NCI-H526 treated with DMSO at 0.1 percent for 48 hours (cell line): ENCODE data around the gene AKR1C3.
A peak's percentile ranks its signal among the peaks of the same experiment; 100 is the strongest.
"Not testable (repeated sequence)": the region's sequence is repeated elsewhere in the genome, so short reads cannot be mapped to it uniquely, and the experiment has no call there.

ENCODE experiments used
- DNase-seq: peaks from one replicate; lab custom pipeline; 2025; lab: John Stamatoyannopoulos, UW

Gene AKR1C3

DNA sequence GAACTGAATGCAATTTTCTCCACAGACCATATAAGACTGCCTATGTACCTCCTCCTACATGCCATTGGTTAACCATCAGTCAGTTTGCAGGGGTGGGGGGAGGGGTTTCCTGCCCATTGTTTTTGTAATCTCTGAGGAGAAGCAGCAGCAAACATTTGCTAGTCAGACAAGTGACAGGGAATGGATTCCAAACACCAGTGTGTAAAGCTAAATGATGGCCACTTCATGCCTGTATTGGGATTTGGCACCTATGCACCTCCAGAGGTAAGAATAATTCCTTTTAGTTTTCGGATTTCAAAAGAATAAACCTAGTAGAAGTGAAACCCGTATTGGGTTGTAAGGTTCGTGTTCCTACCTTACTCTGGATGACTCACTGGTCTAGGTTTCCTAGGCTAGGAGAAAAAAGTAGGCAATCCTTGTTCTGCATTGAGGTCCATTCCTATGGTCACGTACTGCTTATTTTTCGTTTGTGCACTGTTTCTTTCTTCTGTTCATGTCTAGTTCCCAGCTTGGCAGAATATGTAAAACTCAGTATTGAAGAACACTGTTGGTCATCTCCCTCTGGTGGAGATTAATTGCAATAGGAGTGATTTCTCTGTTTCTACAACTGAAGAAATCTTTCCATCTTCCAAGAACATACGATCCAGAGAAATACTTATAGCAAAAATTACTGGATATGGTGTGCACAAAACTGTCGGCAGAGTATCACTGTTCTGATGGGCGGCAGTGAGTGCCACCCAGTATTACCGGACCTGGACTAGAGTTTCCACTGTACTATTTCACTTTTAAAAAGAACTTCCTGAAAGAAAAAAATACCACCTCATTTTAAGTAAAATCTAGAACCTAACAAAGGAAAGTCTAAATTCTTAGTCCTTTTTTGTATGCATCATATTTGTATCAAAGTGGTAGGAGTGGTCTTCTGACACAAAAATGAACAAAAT, at the start of gene AKR1C3:
Gene AKR1C3 (plus strand): TSS at position 150 of the 941 bp plus-strand sequence. CDS start 31 bp downstream, at position 181.
- peak; percentile 42 for DNase-seq

DNA sequence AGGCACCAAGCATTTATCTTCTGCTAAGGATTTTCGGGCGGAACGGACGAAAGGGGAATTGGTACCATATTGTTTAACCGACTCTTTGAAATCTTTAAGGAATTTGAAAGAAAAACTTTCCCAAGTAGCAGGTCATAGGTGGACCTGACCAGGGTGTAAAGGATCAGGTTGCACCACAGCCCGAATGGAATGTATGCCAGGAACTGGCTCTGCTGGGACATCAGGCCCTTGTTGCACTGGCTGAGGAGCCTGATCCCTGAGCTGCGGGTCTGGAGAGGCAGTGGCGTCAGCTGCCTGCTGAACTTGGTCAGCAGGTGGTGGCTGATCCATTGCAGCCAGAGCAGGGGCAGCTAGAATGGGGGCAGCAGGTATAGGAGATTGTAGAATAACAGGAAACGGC, 49.1 kb upstream of the AKR1C3 start:
- DNase-seq: no peak

DNA sequence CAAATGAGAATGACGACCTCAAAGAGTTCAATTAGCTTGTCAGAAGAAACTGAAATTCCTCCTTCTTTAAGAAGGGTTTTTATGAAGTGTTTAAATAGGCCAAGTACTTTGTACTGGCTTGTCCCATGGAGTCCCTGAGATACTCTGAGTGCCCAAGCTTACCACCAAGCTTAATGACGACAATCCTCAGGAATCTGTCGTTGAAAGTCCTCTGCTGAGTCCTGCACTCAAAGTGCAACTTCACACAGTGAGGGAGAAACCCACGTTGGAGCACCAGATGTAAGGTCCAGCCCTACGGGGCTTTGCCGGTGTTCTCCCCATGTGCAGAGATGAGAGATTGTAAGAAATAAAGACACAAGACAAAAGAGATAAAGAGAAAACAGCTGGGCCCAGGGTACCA, 47.8 kb upstream of the AKR1C3 start:
- no peak for DNase-seq

DNA sequence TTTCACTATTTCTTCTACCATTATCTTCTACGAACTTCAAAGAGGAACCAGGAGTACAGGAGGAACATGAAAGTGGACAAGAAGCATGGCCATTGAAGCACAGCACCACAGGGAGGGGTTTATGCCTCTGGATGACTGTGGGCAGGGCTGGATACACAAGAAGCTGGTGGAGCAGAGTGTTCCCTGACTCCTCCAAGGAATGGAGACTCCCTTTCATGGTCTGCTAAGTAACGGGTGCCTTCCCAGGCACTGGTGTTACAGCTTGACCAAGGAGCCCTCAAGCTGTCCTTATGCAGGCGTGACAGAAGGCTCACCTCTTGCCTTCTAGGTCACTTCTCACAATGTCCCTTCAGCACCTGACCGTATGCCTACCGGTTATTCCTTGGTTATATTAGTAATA, 47.2 kb upstream of the AKR1C3 start:
- DNase-seq: not testable (repeated sequence)

DNA sequence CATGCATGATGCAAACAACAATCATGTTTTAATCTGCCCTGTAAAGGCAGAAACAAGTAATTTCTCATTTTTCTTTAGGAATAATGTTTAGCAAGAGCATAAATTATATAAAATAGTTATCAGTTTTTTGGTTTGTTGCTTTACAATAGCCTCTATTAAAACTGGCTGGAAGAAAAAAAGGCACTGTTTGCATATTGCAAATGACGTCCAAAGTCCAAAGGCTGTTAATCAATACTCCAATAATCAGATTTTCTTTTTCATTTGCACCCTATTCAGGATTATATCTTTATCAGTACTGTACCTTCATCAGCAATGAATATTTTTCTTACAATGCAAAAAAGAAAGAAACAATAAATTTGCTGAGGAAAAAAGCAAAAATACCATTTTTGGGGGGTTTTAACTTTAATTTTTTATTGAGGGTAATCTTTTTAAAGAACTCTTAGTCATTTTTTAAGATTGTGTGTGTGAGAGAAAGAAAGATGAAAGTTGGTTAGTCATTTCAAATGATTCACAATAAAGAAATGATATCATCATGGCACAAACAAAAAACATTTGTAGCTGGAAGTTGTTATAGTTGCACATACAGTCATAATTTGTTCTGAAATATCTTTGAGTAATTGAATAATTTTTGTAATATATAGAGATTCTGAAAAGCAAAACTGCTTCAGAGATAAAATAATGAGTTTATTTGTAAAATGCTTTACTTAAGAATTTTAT, 46.1 kb upstream of the AKR1C3 start:
- no peak for DNase-seq

DNA sequence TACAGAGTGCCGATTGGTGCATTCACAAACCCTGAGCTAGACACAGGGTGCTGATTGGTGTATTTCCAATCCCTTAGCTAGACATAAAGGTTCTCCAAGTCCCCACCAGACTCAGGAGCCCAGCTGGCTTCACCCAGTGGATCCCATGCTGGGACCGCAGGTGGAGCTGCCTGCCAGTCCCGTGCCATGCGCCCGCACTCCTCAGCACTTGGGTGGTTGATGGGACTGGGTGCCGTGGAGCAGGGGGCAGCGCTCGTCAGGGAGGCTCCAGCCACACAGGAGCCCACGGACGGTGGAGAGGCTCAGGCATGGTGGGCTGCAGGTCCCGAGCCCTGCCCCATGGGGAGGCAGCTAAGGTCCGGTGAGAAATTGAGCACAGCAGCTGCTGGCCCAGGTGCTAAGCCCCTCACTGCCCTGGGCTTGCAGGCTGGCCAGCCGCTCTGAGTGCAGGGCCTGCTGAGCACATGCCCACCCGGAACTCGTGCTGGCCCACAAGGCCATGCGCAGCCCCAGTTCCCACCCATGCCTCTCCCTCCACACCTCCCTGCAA, 41.2 kb upstream of the AKR1C3 start:
- not testable (repeated sequence) for DNase-seq

DNA sequence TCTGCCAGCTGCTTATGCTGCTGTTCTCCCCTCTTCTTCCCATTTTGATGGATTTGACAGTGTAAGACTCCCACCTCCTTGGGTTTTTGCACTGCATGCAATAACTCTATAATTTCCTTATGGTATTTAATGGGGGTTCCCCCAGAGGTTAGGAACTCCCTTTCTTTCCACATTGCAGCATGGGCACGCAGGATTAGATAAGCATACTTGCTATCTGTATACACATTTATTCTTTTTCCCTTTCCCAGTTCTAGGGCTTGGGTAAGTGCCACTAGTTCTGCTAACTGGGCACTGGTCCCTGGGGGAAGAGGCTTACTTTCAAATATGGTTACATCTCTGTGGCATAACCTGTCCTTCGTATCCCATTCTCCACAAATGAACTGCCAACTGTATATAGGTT, 39.4 kb upstream of the AKR1C3 start:
- not testable (repeated sequence) for DNase-seq

DNA sequence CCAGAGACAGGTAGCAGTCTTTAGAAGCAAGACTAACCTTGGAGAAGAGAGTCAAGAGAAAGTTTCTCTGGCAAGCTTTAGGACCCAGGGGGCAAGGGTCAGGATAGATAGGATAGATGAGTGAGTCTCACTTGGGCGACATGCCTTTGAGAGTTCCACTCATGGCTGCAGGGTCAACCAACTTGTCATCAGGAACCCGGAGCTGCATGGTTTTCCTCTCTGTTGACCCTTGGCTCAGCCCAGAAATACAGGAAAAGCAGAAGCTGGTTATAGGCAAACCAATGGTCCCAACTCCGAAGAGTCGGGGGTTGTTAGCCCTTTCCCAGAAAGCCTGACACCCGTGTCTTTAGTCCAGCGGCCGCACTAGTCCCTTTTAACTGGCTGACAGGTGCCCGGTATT, 34.9 kb upstream of the AKR1C3 start:
- not testable (repeated sequence) for DNase-seq

DNA sequence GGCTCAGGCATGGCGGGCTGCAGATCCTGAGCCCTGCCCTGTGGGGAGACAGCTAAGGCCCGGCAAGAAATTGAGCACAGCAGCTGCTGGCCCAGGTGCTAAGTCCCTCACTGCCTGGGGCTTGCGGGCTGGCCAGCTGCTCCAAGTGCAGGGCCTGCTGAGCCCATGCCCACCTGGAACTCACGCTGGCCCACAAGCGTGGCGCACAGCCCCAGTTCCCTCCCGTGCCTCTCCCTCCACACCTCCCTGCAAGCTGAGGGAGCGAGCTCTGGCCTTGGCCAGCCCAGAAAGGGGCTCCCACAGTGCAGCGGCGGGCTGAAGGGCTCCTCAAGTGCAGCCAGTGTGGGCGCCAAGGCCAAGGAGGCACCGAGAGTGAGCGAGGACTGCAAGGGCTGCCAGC, 33.4 kb upstream of the AKR1C3 start:
- DNase-seq: not testable (repeated sequence)

DNA sequence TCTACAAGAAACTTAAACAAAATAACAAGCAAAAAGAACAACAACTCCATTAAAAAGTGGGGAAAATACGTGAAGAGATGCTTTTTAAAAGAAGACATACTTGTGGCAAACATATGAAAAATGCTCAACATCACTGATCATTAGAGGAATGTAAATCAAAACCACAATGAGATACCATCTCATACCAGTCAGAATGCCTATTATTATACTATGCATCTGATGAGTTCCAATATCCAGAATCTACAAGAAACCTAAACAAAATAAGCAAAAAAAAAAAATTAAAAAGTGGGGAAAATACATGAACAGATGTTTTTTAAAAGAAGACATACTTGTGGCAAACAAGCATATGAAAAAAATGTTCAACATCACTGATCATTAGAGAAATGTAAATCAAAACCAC, 29.6 kb upstream of the AKR1C3 start:
- no peak for DNase-seq

DNA sequence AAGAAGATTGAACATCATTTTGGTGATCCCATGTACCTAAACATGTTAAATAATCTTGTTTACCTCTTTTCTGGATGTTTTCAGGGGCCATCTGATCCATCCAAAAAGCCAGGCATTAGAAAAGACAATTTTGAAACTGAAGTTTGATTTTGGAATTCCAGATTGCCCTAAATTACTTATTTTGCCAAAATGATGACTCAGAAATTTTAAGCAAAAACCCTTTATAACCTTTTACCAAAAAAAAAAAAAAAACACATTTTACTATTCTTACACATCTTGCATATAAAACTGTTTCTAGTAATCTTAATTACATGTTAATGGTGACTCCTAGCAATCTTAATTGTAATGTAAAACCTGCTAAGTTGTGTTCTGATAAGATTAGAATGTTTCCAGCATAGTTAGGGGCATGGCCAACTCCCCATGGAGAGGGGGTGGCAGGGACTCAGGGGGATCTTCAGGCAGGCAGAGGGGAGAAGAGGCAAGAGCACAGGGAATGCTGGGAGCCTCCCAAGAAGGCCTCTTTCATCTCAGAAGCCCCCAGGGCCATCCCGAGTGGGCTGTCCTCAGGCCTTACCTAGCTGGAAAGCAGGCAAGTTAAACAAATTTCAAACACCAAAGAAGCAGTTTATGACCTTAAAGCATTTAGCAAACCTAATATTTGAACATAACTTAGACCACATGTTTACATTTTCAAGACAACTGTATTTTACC, 25.8 kb upstream of the AKR1C3 start:
- DNase-seq: no peak

DNA sequence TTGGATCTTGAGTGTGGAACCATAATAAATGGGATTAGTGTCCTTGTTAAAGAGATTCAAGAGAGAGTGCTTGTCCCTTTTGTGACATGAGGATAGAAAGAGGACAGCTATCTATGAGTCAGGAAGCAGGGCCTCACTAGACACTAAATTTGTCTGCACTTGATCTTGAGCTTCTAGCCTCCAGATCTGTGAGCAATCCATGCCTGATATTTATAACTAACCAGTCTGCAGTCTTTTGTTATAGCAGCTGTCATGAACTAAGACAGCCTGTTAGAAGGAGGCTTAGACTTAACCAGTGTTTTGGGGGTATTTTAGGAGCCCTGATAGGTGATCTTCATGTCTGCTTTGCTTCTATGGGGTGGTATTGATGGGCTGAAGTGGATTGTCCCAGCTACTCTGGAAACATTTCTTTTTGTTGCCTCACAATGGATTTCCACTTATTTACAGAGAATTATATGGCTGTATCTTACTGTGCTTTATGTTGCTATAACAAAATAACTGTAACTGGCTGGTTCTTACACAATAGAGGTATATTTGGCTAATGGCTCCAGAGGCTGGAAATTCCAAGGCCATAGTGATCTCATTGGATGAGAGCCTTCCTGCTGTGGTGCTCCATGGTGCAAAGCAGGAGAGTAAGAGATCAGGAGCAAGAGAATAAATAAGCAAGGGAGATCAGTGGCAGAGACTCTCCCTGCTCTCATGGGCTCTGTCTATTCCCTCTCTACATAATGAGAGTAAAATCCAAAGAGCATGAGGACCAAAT, 23.4 kb upstream of the AKR1C3 start:
- no peak for DNase-seq

DNA sequence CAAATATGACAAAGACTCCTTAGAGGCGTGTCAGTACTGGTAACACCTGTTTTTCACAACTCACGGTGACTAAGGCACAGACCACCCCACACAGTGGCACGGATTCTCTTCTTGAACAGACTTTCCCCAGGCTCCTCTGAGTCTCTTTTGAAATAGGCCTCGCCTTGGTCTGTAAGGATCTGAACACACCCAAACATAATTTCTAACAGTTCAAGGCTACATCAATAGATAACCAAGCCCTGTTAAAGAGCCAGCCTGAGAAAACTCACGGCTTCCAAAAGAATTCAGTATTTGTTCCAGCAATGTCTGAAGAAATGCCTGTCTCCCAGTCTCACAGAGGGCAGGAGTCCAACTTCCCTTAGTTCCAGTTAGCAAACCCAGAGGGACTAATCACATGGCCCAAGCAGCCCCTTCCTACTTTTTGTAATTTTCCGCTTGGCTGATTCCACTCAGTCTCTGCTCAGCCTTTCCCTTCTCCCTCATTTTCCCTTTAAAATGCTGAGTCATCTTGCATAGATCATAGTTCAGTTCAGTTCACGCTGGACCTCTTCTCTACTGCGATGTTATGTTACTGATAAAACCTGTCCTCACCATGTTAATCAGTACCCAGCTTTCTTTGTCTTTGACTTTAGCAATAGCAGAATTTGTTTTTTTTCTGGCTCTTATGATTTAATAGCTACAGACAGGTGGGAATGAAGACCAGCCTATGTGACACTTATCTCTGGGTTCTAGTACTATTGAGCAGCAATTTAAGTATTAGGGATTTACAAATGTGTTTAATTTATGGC, 22.6 kb upstream of the AKR1C3 start:
- peak; percentile 64 for DNase-seq

DNA sequence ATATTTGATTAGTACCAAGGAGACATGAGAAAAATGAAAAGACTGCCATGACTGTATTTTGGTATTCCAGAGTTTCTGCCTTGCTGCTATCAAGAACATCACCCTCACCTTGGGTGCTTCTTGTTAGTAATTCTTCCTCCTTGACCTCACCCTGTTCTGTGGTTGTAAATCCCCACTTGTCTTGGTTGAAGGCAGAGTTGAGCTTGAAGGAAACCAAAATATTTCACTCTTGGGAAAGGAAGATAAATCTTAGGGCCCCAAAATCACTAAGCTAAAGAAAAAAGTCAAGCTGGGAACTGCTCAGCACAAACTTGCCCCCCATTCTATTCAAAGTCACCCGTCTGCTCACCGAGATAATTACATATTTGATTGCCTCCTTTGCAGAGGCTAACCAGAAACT, 20.6 kb upstream of the AKR1C3 start:
- DNase-seq: no peak

DNA sequence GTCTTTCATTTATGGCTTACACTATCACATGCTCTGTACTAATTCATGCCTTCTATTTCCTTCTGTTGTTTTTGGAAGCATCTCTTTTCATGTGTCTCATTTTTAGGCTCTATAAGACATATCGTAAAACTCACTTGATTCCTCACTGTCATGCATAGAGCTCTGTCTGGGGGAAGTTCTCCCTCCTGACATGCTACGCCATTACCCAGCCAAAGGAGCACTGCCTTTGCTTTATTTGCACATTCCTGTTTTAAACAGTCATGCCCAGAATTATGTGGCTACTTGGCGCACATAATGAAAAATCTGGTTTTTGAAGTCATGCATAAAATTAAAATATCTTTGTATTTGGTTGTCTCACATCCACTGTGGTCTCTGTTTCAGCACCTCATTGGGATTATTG, 17.6 kb upstream of the AKR1C3 start:
- DNase-seq: no peak

DNA sequence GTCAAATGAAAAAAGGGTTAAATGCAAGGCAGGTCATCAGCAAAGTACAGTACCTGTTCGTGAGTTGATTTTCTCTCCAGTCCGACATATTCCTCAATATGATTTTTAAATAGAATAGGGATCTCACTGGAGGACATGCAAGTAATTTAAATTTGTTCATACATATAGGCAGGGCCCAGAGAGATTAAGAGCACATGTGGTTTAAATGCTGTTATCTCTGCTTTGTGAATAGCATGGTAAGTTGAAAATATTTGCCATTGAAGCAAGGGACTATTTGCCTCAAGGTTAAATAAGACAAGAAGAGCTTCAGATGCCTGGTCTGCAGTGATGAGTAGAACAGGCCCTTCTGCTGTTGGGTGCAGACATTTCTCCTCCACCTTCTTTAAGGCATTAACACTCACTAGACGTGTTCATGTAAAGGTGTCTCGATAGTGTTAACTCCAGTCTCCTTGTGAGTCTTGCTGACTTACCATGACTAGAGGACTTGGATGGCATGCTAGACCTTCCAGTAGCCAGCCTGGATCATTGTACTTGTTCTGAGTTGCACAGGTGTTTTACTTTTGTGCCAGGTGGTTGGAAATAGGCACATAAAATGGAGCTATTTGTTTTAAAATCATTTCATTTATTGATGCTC, 15.6 kb upstream of the AKR1C3 start:
- no peak for DNase-seq

DNA sequence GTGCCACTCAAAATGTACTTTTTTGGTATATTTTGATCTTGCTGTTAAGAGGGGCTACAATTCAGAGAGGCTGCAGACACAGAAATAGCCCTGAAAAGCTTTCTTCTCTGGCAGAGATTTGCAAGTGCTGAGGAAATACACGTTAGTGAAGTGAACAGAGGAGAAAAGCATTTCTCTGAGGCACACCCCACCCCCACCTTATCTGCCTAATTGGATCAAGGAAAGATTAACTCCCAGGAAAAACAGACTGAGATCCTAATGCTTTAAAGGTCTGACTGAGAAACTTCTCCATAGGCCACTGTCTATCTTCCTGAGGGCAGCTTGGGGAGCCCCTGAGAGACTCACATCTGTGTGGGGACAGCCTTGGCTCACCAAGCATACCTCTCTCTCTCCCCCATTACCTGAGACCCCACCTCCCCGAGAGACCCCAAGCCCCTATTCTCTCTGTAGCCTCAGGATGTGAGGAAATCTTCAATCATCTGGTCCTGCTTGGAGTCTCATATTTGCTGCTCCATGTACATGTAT, 14.8 kb upstream of the AKR1C3 start:
- DNase-seq: no peak

DNA sequence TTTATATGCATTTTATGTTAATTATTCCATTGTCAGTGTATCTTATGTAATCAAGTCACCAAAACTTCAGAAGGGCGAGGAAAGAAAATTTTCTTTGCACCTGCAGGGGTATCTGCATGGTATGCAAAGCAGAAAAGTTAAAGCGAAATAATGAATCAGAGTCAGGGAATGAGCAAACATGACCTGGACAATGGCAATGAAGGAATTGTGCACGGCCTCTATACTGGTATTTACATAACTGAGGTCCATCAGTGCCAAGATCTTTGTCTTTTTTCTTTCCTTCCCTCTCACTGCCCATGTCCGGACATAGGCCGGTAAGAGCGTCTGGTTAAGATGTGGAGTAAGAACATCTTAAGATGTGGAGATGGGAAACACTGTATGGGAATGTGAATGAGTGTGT, 14.4 kb upstream of the AKR1C3 start:
- DNase-seq: no peak

DNA sequence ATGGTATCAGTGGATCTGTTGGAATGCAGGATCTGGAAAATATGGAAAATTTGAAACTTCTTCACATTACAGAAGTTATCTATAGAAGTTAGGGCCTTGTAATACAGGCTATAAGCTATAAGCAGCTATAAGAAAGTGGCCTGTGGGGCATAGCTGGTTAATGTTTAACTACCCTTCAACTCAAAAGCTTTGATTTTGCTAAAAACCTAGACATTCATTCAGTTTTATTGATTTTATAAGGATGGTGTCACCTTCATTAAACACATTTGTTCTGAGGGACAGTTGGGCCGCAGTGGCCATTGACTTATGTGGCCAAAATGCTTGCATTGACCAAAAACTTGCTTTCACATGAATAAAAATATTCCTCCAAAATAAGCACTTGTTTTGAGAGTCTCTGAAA, 13.1 kb upstream of the AKR1C3 start:
- no peak for DNase-seq

DNA sequence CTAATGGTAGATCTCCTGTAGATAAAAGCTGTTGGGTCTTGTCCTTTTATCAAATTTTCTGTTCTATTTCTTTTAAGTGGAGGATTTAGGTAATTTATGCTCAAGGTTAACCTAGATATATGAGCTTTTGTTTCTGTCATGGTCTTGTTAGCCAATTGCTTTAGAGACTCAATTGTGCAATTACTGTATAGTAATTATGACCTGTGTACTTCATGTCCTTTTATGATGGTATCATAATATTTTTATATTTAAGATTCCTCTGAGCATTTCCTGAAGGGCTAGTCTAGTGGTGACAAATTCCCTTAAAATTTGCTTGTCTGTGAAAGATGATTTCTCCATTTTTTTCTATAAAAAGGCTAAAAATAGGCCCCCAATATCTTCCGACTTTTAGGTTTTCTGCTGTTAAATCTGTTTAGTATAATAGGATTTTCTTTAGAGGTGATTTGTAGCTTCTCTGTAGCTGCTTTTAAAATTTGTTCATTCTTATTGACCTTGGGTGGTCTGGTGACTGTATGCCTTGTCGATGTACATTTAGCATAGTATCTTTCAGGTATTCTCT, 5.4 kb upstream of the AKR1C3 start:
- DNase-seq: no peak
